HUES48 (cell line): ENCODE measurements around the gene ILDR2.
"Not testable (repeated sequence)": the region's sequence is repeated elsewhere in the genome, so short reads cannot be mapped to it uniquely, and the experiment has no call there.

Experiments
- H3K27ac ChIP-seq: one replicate; pipeline ENCODE4 v1.7.0; 2013; ENCODE audit warnings: low read depth, low read length, inconsistent platforms
- H3K27me3 ChIP-seq: 2 replicates; pipeline ENCODE4 v1.6.1; 2013; ENCODE audit warnings: mild to moderate bottlenecking, low read length; ENCODE audit not compliant: control insufficient read depth, insufficient read depth
- H3K36me3 ChIP-seq: 2 replicates; pipeline ENCODE4 v1.6.1; 2013; ENCODE audit warnings: low read length; ENCODE audit not compliant: control insufficient read depth, insufficient read depth
- H3K4me1 ChIP-seq: 2 replicates; pipeline ENCODE4 v1.6.1; 2013; ENCODE audit warnings: mild to moderate bottlenecking, low read length; ENCODE audit not compliant: control insufficient read depth, insufficient read depth
- H3K4me3 ChIP-seq: 2 replicates; pipeline ENCODE4 v1.5.1; 2013; ENCODE audit warnings: mild to moderate bottlenecking, low read depth, low read length
- H3K9ac ChIP-seq: 2 replicates; pipeline ENCODE4 v1.6.1; 2013; ENCODE audit warnings: mild to moderate bottlenecking, low read depth, low read length, moderate library complexity
- H3K9me3 ChIP-seq: 2 replicates; pipeline ENCODE4 v1.6.1; 2013; ENCODE audit warnings: low read length; ENCODE audit not compliant: control insufficient read depth, insufficient read depth

The ILDR2 gene

GRCh38 chr1:166888373-166889111 is 86.8 kb downstream of the ILDR2 start:
- Histone ChIP-seq H3K27me3 (peaks cover 18% of the 10 kb centered on the region), H3K4me1 (no peaks in the 10 kb centered on the region), H3K9ac (no peak overlapping the region), H3K4me3 (no peak overlapping the region), H3K27ac (no peak overlapping the region), H3K36me3 (no peaks in the 10 kb centered on the region), H3K9me3 (no peaks in the 10 kb centered on the region)

GRCh38 chr1:166884971-166885370 is 90.4 kb downstream of the ILDR2 start:
- H3K27ac ChIP-seq: no peak overlapping the region
- peaks cover 36% of the 10 kb centered on the region for H3K27me3 ChIP-seq
- no peak overlapping the region for H3K4me3 ChIP-seq

DNA sequence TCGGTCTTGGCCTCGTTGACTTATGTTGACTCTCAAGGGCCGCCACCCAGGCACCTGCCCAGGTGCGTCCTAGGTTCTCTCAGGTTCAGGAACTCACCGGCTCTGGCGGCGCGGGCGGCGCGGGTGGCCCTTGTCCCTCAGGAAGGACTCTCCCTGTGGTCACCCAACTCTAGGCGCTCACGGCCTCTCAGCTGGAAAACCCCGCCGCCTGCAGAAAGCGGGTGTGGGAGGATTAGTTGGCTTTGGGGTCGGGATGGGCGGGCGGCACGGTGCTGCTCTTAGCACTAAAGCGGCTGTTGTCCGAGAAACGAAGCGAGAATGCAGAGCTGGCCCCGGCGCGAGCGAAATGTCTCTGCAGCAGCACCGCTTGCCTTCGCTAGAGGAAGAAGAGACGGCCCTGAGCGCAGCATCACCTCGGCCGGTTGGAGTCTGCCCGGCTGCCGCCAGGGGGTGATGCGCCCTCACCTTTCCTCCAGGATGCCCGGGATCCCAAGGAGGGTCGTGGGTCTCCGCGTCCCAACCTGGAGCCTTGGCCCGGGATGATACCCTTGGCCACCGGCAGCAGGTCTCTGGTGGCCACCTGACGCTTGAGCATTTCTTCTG is 91.2 kb downstream of the ILDR2 start:
- Histone ChIP-seq H3K27me3 (peaks cover 36% of the 10 kb centered on the region), H3K9ac (no peak overlapping the region), H3K9me3 (no peaks in the 10 kb centered on the region), H3K36me3 (no peaks in the 10 kb centered on the region), H3K27ac (no peak overlapping the region), H3K4me1 (no peaks in the 10 kb centered on the region), H3K4me3 (peak overlapping the region; percentile 47)

More at GRCh38 chr1:166884971-166885370, 90.4 kb downstream of the ILDR2 start:
- Histone ChIP-seq H3K4me1 (no peaks in the 10 kb centered on the region), H3K36me3 (no peaks in the 10 kb centered on the region), H3K9ac (no peak overlapping the region), H3K9me3 (no peaks in the 10 kb centered on the region)

DNA sequence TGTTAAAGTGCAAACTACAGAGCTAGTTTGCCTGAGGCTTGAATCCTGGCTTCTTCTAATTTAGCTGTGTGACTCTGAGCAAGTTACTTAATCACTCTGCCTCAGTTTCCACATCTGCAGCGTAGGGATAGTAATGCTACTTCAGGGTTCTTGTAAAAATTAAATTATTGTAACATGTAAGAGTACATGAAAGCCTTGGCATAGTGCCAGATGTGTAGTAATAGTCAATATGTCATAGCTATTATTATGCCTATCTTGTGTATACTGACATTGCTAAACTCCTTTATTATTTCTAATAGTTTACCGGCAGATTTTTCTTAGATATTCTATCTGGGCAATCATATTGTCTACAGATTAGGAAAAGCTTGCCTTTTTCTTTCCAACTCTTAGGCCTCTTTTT is 92.4 kb downstream of the ILDR2 start:
- H3K27ac ChIP-seq: no peak overlapping the region
- peaks cover 36% of the 10 kb centered on the region for H3K27me3 ChIP-seq
- H3K36me3 ChIP-seq: no peaks in the 10 kb centered on the region
- no peak overlapping the region for H3K4me3 ChIP-seq
- H3K9me3 ChIP-seq: no peaks in the 10 kb centered on the region
- no peaks in the 10 kb centered on the region for H3K4me1 ChIP-seq
- no peak overlapping the region for H3K9ac ChIP-seq

DNA sequence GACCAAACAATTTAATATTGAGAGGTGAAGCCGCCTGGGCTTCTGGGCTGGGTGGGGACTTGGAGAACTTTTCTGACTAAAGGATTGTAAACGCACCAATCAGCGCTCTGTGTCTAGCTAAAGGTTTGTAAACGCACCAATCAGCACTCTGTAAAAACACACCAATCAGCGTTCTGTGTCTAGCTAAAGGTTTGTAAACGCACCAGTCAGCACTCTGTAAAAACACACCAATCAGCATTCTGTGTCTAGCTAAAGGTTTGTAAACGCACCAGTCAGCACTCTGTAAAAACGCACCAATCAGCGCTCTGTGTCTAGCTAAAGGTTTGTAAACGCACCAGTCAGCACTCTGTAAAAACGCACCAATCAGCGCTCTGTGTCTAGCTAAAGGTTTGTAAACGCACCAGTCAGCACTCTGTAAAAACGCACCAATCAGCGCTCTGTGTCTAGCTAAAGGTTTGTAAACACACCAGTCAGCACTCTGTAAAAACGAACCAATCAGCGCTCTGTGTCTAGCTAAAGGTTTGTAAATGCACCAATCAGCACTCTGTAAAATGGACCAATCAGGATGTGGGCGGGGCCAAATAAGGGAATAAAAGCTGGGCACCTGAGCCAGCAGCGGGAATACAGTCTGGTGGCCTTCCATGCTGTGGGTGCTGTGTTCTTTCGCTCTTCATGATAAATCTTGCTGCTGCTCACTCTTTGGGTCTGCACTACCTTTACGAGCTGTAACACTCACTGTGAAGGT is 97.0 kb downstream of the ILDR2 start:
- Histone ChIP-seq H3K4me1 (peaks cover 10% of the 10 kb centered on the region), H3K27me3 (peaks cover 16% of the 10 kb centered on the region)
- not testable (repeated sequence) for H3K9me3 ChIP-seq, H3K36me3 ChIP-seq, H3K27ac ChIP-seq, H3K4me3 ChIP-seq, H3K9ac ChIP-seq

- Histone ChIP-seq H3K27ac (no peak overlapping the region), H3K9ac (no peak overlapping the region), H3K9me3 (no peaks in the 10 kb centered on the region), H3K36me3 (peaks cover 7% of the 10 kb centered on the region; the same call in 1 of the 2 replicates), H3K27me3 (no peaks in the 10 kb centered on the region), H3K4me3 (peak overlapping the region; percentile 60), H3K4me1 (peaks cover 10% of the 10 kb centered on the region)
Observed at GRCh38 chr1:166876540-166876838, 98.9 kb downstream of the ILDR2 start.

- peak within 1 kb of the TSS; percentile 94 for H3K4me3 ChIP-seq
- peak within 1 kb of the TSS; percentile 97 for H3K9ac ChIP-seq
- peak within 1 kb of the TSS; percentile 96 for H3K27ac ChIP-seq
- H3K4me1 ChIP-seq: peaks cover 10% of the 10 kb centered on the region
- H3K36me3 ChIP-seq: peaks cover 10% of the 10 kb centered on the region; the same call in 1 of the 2 replicates
- no peaks in the 10 kb centered on the region for H3K9me3 ChIP-seq
- H3K27me3 ChIP-seq: no peaks in the 10 kb centered on the region
Observed at GRCh38 chr1:166875734-166876539, 99.4 kb downstream of the ILDR2 start, which contains the start of gene TADA1. Gene TADA1 (minus strand): TSS chr1:166876264. CDS start chr1:166876233, 31 bp downstream.

DNA sequence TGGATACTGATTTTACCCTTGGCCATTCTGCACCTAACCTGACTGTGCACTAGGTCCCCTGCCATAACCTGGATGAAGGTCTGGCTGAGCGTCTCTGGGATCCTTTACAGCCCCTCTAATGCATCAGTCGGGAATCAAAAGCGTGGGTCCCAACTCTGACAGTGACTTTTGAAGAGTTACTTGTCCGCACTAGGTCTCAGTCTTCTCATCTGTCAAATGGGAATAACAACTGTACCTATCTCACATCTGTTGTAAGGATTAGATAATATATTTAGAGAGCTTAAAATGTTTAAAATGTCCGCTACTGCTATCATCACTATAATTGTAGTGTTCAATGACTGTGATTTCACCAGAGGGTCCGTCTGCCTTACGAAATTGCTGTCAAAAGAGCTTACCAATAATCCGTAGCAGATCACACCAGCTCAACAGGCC is 100.0 kb downstream of the ILDR2 start:
- H3K27ac ChIP-seq: peak overlapping the region; percentile 96
- H3K36me3 ChIP-seq: peaks cover 10% of the 10 kb centered on the region; the same call in 1 of the 2 replicates

GRCh38 chr1:166874464-166874863 is 100.9 kb downstream of the ILDR2 start:
- no peak overlapping the region; the same call in 1 of the 2 replicates for H3K4me3 ChIP-seq
- H3K36me3 ChIP-seq: peaks cover 12% of the 10 kb centered on the region; the same call in 1 of the 2 replicates
- no peaks in the 10 kb centered on the region for H3K9me3 ChIP-seq
- no peak overlapping the region for H3K27ac ChIP-seq
- H3K27me3 ChIP-seq: no peaks in the 10 kb centered on the region
- H3K9ac ChIP-seq: no peak overlapping the region
- peaks cover 10% of the 10 kb centered on the region for H3K4me1 ChIP-seq

More for the DNA sequence above, 100.0 kb downstream of the ILDR2 start:
- Histone ChIP-seq H3K9me3 (no peaks in the 10 kb centered on the region), H3K27me3 (no peaks in the 10 kb centered on the region), H3K4me3 (peak overlapping the region; percentile 94), H3K9ac (peak overlapping the region; percentile 97; the same call in 1 of the 2 replicates), H3K4me1 (peaks cover 10% of the 10 kb centered on the region)

GRCh38 chr1:166870584-166870983 is 104.8 kb downstream of the ILDR2 start:
- H3K9ac ChIP-seq: no peak overlapping the region
- H3K27ac ChIP-seq: no peak overlapping the region
- peaks cover 49% of the 10 kb centered on the region for H3K36me3 ChIP-seq
- peaks cover 5% of the 10 kb centered on the region; the same call in 1 of the 2 replicates for H3K4me1 ChIP-seq
- H3K27me3 ChIP-seq: no peaks in the 10 kb centered on the region
- no peak overlapping the region for H3K4me3 ChIP-seq
- H3K9me3 ChIP-seq: no peaks in the 10 kb centered on the region
